Measurements from ENCODE around the gene SLC44A1.

The SLC44A1 gene

DNA sequence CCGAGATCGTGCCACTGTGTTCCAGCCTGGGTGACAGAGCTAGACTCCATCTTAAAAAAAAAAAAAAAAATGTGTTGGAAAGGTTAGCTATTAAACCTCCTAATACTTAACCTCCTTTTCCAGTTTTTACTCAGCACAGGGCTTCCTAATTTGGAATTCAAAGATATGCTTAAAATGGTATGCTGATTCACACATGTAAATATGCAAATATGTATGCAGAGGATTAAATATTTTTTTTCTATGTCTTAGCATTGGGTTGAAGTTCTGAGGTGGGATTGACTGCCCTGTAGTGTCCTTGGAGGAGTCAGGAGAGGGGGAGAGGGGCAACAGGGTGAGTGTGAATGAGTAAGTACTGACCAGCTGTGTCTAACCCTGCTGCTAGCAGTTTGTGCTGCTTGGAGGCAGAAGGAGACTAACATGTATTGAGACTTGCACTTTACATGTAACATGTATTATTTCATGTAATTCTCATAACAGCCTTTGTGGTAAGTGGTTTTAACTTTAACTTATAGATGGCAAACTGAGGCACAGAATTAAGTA, 63.2 kb downstream of the SLC44A1 start:
- no peak for DNase-seq

DNA sequence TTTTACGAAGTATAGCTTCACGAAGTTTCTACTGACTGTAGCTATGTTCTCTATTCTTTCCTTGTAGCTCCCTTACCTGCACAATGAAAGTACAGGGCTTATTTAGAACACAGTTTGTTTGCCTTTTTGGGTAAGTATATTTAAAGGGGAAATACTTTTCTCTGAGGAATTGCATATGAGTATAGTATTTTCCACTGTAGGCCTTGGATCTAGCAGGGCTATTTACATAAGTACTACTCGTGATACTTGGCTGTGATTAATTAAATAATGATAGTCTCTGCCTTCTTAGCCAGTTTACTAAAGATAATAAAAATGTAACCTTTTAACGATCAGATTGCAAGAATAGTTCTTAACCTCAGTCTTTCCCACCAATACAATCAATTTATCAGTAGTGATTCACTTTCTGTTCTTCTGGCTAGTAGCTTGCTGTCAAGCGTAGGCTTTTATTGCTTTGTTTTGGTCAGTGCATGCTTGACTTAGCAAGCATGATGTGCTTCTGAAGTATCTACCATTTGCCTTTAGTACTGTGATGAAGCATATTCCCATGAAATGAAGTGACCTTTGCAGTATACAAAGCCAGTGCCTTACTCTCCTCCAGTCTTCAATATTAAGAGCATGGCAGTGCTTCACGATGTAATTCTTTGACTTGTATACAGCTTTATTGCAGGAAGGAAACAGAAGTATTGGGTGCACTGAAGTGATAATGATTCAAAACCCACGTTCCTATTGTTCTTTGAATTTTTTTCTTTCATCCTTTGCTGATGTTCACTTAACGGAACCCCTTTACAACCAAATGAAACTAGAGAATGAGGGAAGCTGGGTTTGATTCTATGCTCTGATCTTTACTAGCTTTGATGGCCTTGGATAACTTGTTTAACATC, 64.2 kb downstream of the SLC44A1 start:
- no peak for DNase-seq

DNA sequence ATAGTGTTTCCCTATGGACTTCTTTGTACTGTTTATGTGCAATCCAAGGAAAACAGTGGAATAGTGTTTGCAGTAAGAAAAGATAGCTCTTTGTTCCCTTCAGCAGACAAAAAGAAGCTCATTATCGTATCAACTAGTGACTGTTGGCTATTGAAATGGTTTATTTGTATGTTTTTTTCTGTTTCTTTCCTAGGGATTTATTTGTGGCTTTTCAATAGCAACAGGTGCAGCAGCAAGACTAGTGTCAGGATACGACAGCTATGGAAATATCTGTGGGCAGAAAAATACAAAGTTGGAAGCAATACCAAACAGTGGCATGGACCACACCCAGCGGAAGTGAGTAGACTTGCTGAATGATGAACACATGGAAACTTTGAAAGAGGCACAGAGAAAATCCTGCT, 65.1 kb downstream of the SLC44A1 start:
- DNase-seq = no peak

DNA sequence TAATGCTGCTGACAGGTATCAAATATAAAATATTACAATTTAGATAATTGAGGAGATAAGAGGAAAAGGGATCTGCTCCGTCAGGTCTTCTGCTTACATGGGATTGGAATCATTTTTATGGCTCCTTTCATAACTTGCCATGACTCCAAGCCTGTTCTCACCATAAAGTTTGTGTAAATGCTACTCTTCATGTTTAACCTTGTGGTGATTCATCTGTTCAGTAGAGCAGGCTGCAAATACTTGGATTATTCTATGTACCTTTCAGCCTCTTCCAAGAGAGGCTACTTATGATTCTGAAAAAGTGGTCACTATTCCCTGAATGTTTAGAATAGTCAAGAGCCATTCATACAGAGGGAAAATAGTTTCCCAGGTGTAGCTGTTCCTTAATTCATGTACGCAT, 66.9 kb downstream of the SLC44A1 start:
- DNase-seq = no peak

DNA sequence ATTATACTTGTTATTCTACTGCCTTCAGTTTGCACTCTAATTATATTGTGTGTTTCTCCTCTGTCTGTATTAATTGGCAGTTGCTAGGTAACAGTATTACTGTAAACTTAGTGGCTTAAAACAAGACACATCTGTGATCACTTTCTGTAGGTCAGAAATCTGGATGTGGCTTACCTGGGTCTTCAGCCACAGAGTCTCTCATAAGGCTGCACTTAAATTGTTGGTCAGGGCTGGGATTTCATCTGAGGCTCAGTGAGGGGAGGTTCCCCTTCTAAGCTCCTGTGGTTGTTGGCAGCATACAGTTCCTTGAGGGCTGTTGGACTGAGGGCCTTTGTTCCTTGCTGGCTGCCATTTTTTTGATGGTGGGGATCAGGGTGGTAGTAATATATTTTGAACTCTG, 68.8 kb downstream of the SLC44A1 start:
- DNase-seq = no peak

DNA sequence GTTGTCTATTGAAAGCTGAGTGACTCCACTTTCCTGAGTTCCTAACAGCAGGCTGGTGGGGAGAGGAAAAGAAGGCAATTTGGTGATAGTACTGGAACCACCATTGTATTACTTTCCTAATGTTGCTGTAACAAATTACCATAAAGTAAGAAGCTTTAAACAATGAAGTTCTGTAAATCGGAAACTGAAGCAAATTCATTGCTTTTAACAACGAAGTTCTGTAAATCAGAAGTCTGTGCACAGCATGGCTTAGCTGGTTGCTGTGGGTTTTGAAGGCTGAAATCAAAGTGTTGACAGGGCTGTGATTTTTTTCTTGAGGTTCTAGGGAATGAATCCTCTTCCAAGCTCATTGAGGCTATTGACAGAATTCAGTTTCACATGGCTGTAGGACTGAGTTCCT, 72.3 kb downstream of the SLC44A1 start:
- no peak for DNase-seq

DNA sequence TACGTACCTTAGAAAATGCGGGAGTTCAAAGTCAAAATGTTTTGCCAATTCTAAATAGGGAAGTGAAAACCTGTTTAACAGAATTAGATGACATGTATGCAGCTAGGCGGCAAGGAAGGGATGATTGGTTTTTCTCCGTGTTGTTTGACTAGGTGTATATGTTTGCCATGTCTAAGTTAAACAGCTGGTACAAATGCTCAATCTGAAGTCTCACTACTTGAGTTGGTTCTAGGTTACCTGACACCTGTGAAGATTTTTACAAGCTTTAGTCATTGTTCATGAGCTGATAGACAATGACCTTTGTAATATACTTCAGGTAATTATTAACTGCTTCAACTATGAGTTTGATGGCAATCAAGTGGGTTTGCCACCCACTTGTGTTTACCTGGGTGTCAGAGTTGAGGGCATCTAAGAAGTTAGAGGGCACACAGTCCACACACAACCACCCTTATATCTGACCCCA, 74.3 kb downstream of the SLC44A1 start:
- no peak for DNase-seq

DNA sequence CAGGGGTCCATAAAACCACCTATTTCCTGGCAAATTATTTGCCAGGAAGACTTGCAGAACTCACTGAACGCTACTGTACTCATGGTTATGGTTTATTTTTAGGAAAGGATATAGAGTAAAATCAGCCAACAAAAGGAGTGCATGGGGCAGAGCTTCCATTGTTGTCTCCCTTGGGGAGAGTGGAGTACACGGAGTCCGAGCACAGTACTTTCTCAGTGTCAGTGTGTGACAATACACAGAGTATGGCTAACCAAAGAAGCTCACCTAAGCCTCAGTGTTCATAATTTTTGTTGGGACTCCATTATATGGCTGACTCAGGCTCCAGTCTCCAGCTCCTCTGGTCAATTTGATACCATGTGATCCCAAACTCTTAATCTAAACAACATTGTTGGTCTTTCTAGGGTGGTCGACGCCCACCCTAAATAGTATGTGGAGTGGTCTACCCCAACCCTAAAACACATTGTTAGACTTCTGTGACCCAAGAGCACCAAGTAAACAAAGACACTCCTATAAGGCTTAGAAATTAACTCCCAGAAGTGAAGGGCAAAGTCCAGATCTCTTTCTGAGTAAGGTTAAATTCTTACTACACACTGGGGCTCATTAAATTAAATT, 74.9 kb downstream of the SLC44A1 start:
- DNase-seq = no peak

DNA sequence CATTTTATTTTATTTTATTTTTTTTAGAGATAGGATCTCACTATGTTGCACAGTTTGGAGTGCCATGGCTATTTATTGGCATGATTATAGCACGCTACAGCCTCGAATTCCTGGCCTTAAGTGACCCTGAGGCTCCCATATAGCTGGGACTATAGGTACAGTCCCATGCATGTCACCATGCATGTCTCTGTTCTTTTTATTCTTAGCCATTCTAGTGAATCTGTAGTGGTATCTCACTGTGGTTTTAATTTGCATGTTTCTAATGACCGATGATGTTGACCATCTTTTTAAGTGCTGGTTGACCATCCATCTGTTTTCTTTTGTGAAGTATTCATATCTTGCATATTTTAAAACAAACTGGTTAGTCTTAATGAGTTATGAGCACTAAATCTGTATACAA, 76.1 kb downstream of the SLC44A1 start:
- DNase-seq = no peak

DNA sequence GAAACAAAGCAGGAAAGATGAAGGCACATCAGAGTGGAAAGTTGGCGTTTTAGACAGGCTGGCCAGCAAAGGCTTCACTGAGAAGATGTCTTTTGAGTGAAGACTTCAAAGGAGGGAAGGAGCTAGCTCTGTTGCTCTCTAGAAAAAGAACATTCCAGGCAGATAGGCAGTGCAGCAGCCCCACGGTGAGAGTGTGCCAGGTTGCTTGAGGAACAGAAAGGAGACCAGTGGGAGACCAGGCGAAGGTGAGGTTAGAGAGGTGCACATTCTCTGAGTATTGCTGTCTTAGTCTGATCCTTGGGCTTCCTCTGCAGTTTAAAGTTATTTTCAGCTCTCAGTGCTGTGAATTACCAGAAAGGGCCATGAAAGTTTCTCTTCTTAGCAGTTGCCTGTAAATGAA, 83.8 kb downstream of the SLC44A1 start:
- DNase-seq = no peak

DNA sequence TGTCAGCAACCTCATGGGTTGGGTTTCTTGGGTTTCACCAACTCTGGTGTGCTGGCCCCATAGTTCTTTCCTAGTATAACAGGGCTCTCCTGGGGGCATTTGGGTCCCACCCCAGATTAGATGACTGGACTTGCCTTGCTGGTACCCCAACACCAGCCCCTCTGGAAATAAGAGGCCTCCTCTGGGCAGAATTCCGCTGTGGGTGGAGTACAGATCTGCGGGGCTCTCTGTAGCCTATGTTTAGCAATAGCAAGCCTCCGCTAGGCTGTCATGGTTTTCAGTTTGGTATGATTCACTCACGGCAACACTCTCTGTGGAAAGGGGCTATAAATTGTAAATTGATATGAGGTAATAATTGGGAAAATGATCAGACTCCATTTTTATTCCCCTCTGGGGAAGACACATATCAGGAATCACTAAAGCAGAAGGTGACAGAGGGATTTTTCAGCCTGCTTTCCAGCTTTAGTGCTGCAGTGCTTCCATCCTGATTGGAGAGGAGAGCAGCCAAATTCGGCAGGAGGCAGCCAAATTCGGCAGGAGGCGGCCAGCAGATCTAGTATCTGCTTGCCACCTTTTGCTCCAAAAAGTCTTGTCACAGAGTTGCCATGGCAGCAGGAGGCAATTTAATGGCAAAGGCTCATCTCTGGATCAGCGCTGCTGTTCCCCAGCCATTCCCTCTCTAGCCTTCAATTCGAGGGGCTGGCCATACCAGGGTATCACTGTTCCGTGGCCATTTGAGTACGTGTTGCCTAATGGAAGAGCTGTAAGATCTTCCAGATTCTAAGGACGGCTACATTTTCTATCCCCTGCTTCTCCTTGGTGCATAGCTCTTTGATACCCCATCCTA, 84.6 kb downstream of the SLC44A1 start:
- DNase-seq = no peak

DNA sequence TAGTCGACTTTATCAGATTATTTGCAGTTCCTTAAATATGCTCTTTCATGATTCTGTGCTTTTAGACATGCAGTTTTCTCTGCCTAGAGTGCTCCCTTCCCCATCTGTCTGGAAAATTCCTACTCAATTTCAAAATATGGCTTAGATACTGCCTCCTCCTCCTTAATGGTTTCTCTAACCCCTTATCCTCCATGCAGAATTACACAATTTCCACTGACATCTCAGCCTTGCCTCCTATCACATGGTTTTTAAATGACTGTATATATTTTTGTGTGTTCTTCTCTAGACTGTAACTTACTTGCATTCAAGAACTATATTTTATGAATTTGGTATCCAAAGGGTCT, 85.2 kb downstream of the SLC44A1 start:
- no peak for DNase-seq

DNA sequence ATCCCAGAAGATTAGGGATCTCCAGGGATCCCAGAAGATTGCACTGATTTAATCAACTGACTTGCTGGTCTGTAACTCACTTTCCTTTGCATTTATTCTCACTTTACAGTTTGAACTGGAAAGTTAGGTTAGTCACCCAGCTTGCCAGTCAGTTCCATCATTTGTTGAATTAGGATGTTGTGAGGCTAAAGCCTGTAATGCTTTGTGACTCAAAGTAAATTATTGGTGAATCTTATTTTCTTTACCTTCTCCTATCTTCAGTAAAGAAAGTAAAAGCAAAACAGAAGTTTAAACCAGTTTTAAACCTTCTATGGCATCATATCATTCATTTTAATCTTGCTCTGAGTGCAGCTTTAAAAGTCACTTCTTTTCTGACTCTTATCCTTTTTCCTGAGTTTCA, 85.8 kb downstream of the SLC44A1 start:
- no peak for DNase-seq

DNA sequence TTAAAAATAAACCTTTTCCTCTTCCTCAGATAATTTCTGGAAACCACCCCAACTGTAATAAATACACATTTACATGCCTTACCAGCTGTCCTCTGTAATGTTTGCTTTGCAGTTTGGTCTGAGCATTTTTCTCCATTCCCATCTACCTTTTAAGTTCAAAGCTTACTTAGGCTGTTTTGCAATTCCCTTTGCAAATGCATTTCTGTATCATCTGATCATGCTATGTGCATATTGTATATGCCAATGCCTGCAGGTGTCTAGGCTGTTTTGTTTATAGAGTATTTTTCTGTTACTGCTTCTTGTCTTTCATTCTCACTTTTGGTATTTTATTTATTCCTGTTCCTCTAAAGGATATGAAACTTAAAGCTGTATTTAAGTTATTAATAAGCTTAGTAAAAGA, 86.3 kb downstream of the SLC44A1 start:
- DNase-seq = no peak

DNA sequence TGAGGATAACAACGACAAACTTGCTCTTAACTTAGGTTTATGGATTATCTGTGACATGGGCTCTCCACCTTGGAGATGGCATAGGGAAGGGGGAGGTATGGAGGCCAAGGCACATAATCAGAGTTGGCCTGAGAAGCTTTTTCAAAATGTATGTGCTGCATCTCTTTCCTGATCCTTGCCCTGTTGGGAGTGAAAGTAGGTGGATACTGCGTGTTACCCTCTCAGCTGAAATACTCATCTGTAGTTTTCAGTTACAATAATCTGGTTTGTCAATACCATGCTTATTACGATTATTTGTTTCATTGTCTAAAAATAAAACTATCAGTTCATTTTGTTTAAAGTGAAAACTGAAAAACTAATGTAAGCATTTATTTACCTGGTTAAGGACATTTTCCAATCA, 86.7 kb downstream of the SLC44A1 start:
- no peak for DNase-seq

DNA sequence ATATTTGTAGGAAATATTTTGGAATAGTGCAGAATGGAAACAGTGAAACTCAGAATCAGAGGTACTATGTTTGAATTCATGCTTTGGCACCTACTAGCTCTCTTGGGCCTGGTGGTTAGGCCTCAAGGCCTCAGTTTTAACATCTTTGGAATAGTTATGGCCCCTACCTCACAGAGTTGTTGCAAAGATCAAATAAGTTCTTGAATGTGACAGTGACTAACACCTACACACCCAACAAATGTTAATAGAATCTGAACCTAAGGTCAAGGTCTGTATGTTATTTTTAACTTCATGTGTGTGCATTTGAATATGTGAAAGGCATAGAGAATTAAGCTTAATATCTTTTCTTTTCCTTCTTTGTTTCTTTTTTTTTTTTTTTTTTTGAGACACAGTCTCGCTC, 87.3 kb downstream of the SLC44A1 start:
- no peak for DNase-seq

DNA sequence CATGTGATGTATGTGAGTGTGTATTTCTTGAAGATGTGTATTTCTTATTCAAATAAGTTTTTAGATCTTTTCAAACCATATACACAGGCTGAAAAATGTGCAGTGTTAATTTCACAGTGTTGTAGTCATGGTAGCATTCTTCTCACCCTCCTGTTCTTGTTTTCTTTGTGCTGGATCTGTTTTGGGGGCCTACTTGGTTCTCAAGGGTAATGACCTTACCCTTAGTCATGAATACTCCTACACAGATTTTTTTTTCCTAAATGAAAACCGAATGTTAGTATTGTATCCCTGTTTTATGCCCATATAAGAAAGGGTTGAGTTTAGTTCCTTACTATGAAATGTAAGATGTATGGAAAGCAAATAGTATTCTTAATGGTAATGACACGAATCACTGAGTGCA, 88.0 kb downstream of the SLC44A1 start:
- DNase-seq = no peak

DNA sequence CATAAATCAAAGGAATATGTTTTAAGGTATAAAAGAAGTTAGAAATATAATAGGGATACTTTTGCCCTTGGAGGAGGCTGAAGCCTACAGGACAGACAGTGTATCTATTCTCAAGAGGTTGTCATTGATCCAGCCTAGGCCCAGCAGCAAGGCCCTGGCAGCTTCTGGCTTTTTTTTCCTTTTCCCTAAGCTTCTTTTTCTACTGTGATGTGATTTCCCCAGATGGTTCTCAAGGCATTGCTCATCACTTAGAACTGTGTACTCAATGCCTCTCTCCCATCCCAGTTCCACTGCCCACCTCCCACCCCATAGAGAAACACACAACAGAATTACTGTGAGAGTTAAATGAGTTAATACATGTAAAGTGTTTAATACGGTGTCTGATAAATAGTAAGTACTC, 88.6 kb downstream of the SLC44A1 start:
- no peak for DNase-seq

DNA sequence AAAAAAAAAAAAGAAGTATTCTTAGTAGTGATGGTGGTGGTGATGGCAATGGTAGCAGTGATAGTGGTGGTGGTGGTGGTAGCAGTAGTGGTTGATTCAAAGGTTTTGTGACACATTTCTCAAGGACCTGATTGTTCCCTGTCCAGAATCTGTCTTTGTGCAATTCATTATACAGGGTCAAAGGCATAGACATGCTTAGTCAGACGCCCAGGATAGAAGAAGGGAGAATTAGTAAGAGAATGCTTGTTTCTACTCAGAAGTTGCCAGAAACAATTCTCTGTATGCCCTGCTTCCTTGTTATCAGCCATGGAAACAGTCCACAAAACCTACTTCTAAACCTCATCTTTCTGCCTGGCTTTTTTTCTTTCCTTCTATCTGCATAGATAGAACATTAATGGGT, 89.4 kb downstream of the SLC44A1 start:
- DNase-seq = no peak

DNA sequence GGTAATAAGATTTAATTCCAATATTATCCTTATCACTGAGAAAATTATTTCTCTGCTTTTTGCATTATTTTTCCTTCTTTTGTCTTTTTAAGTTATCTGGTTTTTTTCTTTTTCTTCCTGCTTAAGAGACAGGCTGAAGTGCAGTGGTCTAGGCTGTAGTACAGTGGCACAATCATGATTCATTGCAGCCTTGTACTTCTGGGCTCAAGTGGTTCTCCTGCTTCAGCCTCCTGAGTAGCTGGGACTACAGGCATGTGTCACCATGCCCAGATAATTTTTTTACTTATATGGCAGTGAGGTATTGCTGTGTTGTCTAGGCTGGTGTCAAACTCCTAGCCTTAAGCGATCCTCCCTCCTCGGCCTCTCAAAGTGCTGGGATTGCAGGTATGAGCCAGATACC, 93.9 kb downstream of the SLC44A1 start:
- no peak for DNase-seq

DNA sequence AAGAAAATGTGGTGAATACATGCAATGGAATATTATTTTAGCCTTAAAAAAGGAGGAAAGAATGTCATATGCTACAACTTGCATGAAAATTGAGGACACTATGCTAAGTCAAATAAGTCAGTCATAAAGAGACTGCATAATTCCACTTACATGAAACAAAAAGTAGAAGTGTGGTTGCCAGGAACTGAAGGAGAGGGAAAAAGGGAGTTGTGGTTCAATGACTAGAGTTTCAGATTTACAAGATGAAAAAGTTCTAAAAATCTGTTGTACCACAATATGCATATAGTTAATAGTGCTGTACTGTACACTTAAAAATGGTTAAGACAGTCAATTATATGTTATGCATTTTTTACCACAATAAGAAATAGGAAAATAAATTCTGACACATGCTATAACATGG, 95.4 kb downstream of the SLC44A1 start:
- DNase-seq = no peak

DNA sequence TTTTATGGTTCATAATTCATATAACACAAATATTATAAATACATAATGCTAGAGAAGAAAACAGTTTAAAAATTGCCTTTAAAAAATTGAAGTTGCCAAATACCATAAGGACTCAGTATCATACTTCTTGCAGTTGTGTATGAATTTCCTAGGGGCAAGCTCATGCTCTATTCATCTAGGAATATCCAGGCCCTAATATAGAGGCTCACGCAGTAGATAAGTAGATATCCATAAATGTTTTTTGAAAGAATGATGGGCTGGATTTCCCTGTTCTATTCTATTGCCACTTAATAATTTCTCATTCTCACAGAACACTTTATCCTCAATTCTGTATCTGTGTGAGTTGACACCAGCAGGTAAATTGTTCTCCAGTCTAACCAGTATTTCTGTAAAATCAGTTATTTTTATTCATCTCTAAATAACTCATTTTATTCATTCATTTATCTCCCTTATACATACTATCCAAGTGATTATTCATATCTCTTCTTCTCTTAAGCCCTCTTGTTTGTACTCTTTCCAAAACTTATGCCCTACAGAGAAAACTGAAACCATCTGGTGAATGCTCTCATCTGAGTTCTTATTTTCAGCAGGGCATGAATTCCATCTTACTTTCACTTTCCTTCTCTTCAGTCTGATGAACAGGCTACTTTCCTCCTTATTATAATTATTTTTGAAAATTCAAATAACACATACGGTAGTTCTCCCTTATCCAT, 97.1 kb downstream of the SLC44A1 start:
- DNase-seq = no peak

DNA sequence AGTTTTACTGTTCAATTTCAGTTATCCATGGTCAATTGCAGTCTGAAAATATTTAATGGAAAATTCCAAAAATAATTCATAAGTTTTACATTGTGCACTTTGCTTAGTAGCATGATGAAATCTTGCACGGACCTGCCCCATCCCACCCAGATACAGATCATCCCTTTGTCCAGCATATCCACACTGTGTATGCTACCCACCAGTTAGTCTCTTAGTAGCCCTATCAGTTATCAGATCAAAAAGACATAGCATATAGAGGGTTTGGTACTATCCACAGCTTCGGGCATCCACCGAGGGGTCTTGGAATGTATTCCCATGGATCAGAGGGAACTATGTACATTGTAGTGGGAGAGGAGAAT, 97.7 kb downstream of the SLC44A1 start:
- no peak for DNase-seq

All from CD4-positive, alpha-beta T cell treated with Interleukin-15 for 1 hour (primary cell).